GM21447 (cell line): ENCODE results near the gene NCOA6.
"Not testable (repeated sequence)": the region's sequence is repeated elsewhere in the genome, so short reads cannot be mapped to it uniquely, and the experiment has no call there.

Source experiments
- ATAC-seq: cut with Tn5 transposase; IDR thresholded peaks from one replicate; pipeline ENCODE4 v1.9.1; 2021; ENCODE audit not compliant: unreplicated experiment

Gene NCOA6

GRCh38 chr20:34722560-34722959, 102.9 kb downstream of the NCOA6 start:
- not testable (repeated sequence) for ATAC-seq

DNA sequence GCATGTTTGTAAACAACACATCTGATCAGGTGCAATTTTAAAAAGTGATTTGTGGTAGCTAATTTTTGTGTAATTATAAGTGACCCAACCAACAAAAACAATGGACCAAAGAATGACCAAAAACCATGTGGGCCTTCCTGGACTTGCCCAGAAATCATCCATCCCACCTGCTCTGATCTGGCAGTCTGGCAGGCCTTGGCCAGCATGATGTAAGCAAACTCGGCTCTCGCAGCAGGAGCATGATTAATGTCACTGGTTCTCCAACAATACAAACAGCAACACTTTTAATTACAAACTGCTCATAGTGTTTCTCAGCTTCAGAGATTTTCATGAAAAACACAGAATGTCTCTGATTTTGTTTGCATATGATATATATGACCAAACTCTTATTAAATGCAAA, 105.2 kb downstream of the NCOA6 start:
- ATAC-seq: no peak

DNA sequence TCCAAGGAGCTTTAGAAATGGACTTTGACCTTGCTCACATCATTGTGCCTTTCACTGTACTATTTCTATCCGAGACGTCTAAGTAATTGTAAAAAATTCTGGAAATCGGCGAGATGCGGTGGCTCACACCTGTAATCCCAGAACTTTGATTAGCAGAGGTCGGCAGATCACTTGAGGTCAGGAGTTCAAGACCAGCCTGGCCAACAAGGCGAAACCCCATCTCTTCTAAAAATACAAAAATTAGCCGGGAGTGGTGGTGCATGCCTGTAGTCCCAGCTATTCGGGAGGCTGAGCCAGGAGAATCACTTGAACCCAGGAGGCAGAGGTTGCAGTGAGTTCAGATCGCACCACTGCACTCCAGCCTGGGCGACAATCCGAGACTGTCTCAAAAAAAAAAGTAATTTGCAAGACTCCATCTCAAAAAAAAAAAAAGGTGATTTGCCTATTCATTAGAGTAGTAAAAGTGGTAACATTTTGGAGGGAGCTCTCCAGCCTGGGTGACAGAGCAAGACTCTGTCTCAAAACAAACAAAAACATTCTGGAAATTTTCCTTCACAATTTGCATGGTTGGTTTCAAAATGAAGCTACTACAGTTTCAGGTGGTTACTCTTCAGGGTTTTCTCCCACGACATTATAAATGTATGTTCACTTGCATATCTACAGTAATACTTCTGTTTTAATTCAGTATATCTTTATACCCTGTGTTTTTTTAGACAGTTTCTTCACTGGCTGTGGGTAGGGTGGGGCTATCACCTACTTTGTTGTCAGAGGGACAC, 106.0 kb downstream of the NCOA6 start:
- peak; percentile 90 for ATAC-seq

GRCh38 chr20:34717230-34718095, 108.0 kb downstream of the NCOA6 start:
- no peak for ATAC-seq

- ATAC-seq: no peak
Observed at GRCh38 chr20:34716921-34717229, 108.6 kb downstream of the NCOA6 start.

GRCh38 chr20:34715384-34715783, 110.1 kb downstream of the NCOA6 start:
- no peak for ATAC-seq

DNA sequence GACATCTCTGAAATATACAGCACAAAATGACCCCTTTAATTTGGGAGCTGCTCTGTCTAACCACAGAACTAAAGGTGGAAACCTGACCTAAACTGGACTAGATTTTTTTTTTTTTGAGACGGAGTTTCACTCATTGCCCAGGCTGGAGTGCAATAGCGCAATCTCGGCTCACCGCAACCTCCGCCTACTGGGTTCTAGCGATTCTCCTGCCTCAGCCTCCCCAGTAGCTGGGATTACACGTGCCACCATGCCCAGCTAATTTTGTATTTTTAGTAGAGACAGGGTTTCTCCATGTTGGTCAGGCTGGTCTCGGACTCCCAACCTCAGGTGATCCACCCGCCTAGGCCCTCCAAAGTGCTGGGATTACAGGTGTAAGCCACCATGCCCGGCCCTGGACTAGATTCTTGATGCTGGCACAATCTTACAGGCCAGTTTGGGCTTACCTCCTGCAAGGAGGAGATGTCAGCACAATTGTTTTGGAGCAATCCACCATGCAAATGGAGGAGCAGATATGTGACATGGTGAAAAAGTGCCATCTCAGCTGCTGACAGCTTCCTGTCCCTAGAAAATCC, 111.4 kb downstream of the NCOA6 start:
- ATAC-seq: not testable (repeated sequence)

DNA sequence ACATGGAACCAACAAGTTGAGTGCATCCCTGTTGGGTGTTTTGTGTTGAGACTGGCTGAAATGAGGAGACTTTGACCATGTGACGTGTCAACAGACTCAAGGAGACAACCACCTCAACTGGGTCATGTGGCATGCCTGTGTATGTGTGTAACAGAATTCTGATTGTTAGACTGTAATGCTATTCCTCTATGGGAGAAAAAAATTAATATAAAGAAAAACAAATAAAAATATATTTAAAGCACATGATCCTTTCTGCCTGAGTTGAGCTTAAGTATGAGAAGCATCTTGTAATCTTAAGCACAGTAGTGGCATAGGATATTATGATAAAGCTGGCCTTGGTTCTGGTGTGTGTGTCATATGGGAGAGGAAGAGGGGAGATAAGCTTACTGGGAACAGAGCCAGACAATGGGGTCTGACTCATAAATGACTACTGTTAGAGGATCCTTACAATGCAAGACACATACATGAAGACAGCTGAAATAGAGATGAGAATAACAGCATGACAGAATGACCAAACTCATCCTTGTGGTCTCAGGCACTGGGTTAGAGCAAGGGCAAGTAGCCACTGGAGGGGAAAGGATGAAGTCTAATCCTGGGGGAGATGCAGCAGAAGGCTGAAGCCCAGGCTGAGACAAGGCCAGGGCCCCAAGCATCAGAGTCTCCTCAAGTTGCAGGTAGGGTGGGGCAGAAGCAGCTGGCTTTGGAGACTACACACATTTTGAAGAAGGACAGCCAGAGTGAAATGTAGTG, 112.1 kb downstream of the NCOA6 start:
- ATAC-seq: no peak

DNA sequence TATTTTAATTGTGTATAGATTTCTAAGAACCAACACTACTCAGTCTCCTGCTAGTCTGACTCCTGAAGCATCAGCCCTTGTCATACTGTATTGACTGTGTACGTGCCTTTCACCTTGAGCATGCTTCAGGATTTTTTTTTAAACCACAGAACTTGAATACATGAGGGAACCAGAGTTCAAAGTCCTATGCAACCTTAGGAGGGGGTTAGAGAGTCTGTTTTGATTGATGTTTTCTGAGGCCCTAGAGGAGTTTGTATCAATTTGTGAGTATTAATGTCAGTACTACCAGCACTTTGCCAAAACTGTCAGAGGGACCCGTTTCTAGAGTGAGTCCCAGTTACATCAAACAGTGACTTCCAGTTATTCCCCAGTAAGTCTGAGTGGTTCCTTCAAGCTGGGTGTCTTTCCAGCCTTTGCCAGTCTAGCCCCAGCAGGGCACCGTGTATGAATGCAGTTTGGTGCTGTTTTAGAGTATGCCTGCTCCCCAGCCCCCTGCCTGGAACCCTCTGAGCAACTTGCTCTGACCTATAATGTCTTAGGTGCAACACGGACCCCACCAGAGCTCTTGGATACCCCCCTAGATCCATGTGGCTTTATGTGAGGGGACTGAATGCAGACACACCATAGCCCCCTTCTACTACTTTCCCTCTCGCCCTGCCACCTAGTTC, 112.8 kb downstream of the NCOA6 start:
- ATAC-seq: no peak

DNA sequence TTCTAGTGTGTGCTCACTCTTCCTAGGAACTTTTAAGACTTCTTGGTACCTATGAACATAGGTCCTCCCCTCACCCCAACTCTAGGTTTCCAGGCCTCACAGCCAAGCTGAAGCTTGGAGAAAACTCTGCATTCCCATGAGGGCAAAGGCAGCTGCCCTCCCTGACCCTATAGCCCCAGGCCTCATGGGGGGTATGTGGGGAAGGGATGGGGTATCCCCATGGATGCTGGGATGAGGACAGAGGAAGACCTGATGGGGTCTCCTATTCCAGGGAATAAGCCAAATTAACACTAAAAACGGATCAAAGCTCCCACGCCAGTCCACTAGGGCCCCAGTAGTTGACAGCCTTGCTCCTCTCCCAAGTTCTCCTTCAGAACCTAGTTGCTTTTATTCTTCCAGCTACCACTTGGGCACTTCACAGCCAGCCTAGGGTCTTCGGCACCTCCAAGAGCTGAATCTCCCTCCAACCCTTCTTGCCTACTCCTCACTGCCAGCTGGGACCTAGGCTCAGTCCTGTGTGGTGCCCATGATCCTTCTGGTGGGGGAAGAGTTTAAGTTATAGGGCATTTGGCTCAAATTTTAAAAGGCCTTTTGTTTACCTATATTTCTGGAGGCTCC, 113.5 kb downstream of the NCOA6 start:
- no peak for ATAC-seq

DNA sequence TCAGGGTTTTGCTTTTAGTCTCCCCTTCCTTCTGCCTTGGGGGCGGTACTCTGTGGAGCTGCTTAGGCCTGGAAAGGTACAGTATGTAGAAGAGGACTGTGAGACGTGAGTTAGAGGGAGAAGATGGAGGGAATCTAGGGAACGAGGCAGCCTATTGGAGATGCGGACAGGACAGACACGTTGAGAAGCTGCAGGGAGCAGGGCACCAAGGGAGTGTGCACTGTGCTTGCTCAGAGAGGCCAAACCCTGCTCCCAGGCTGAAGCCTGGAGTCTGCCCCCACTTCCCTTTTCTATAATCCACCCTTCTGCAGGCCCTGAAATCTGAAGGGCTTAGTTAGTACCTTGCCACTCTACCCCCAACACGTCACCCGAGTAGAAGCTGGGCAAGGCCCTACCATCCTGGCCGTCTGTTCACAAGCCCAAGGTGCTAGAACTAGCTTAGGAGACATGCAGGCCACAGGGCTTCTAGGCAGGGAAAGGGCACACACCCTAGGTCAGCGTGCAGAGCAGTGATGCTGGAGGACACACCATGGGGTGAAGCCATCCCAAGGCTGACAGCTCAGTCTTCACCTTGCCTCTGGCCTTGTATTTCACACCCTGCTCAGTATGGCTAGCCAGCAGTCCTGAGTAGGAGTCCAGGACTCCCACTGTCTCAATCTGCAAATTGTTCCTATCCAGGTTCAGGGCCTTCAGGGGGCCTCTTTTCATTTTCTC, 114.4 kb downstream of the NCOA6 start:
- no peak for ATAC-seq

DNA sequence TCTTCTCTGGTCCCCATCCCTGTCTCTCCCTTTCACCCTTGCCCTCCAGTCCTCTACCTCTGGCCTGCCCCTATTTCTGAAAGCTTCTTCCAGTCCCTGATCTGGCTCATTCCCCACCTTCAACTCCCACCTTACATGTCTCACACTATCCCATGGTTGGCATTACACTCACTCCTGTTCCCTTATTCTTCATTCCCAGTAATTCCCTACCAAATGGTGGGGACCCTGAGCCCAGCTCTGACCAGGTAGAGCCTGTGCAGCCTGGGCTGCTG, 114.9 kb downstream of the NCOA6 start:
- no peak for ATAC-seq

DNA sequence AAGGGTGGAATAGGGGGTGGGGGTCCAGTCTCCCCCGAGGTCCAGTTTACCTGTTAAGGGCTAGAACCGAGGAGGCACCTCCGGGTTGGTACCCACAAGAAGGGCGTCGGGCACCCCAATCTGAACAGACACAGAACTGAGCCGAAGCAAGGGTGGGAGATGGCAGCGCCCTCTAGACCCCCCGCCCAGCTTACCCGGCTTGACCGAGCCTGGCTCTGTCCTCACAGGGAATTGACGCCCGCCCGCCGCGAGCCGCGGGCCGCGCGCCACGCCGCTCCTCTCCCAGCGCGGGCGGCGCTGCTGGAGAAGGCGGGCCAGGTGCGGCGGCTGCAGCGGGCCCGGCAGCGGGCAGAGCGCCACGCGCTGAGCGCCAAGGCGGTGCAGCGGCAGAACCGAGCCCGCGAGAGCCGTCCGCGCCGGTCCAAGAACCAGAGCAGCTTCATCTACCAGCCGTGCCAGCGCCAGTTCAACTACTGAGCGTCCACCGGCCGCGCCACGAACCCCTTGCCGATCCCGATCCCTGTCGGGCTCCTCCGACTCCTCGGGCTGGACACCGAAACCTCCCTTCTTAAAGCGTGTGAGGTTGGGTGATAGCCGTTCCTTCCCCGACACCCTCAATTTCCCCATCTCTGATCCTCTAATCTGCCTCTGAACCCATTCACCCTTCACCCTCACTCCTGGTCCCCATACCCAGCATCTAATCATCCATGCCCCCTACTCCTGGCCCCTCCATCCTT, 115.5 kb downstream of the NCOA6 start:
- peak; percentile 31 for ATAC-seq

DNA sequence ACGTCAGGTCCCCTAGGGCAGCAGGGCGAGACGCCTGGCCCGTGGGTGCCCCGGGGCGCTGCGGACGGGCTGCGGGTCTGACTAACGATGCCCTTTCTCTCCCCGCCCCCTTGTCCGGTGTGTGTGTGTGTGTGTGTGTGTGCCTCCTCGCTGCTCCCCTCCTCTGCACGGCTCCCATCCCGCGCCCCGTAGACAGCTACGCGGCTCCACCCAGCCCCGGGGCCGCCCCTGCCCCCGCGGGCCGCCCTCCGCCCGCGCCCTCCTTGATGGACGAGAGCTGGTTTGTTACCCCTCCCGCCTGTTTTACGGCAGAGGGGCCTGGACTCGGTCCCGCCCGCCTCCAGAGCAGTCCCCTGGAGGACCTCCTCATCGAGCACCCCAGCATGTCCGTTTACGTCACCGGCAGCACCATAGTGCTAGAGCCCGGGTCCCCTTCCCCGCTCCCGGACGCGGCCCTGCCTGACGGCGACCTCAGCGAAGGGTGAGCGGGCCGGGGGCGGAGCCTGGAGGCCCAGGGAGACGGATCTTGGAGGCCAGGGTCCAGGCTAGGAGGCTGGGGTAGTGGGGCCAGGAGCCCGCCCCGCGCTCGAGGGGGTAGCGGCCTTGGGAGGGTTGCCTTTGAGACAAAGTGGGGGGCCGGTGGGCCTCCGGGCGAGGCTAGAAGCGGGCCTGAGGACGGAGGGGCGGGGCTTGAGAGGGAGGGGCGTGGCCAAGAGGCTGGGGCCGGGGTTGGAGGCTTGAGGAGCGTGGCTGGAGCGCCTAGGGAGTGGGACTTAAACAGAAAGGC, 116.2 kb downstream of the NCOA6 start:
- peak; percentile 46 for ATAC-seq

DNA sequence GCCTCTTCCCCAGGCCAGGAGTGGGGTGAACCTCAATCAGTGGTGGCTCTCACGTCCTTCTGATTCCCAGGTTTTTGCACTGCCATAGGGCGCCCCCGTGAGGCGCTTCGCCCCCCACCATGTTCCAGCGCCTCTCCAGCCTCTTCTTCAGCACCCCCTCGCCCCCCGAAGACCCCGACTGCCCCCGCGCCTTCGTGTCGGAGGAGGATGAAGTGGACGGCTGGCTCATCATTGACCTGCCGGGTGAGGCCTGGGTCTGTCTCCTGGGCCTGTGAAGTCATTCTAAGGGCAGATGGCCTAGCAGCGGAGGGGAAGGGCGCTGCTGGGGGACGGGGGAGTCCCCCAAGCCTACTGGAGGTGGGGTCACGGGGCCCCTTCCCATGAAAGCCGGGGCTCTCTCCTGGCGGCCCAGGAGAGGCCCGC, 116.8 kb downstream of the NCOA6 start:
- peak; percentile 19 for ATAC-seq

- no peak for ATAC-seq
Observed at GRCh38 chr20:34706912-34707784, 118.3 kb downstream of the NCOA6 start.

DNA sequence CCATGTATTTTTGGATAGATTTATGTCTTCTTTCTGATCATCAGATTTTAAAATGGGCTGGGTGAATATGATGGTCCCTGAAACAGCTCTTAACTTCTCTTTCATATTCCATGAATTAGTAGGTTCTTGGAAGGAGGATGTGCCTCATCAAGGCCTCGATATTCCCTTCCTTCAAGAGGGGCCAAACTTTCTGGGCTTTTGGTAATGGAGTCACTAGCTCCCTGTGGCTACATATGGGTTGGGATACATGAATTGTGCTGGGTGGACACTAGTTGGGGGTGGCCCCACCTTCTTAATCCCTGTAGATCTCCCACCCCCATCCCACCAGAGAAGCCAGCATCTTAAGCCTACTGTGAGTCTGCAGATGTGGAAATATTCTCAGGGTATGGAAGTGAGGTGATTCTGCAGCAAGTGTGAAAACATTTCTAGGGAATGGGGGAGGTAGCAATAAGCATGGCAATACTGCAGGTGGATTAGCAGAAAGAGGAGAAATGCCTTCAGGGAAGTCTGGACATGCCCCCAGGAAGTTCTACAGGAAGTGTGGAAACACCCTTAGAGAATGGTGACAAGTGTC, 119.1 kb downstream of the NCOA6 start:
- ATAC-seq: no peak
